ENCODE data around the gene CABP2.

The CABP2 gene

DNA sequence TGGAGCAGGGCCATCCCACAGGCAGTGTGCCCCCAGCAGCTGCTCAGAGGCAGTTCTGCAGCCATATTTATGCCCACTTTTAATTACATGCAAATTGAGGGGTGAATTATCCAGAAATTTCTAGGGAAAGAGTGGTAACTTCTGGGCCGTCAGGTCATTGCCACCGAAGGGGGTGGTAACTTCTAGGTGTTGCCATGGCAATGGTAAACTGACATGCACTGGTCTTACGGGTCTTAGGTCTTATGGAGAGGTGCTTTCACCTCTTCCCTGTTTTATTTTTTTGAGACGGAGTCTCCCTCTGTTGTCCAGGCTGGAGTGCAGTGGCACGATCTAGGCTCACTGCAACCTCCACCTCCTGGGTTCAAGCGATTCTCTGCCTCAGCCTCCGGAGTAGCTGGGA, 50.4 kb downstream of the CABP2 start:
- TF ChIP-seq SNAI2 (CRISPR knock-in tag; IDR thresholded peaks at IDR 0.05) (no peak), ZNF8 (CRISPR knock-in tag; IDR thresholded peaks at IDR 0.05) (no peak), ZNF565 (CRISPR knock-in tag; conservative IDR thresholded peaks at IDR 0.05; ENCODE audit: low read depth) (no peak)
- no peak for ATAC-seq

DNA sequence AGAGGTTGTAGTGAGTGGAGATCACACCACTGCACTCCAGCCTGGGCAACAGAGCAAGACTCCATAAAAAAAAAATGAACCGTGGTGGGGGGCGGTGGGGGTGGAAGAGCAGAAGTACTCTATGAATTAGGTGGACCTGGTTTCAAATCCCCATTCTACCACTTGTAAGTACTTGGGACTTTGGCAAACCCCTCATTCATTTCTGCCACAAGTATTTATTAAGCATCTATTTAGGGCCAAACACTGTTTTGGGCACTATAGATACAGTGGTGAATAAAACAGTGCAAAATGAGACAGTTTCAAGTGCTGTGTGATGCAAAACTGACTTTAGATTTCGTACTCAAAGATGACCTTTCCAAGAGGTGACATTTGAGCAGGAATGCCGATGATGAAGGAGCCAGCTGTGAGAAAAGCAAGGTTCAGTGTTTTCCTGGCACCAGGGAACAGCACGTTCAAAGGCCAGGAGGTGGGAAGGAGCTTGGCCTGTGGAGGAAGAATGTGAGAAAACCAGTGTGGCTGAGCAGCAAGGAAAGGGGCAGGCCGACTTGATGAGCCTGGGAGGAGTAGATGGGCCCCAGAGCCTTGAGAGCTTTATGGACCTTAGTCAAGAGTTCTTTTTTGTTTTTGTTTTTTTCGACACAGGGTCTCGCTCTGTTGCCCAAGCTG, 52.8 kb downstream of the CABP2 start:
- no peak for ATAC-seq
- TF ChIP-seq ZNF565 (CRISPR knock-in tag; conservative IDR thresholded peaks at IDR 0.05; ENCODE audit: low read depth) (no peak), BACH2 (CRISPR knock-in tag; IDR thresholded peaks at IDR 0.05; ENCODE audit: borderline replicate concordance) (no peak), GLIS3 (CRISPR knock-in tag; IDR thresholded peaks at IDR 0.05) (no peak), ZNF8 (CRISPR knock-in tag; IDR thresholded peaks at IDR 0.05) (no peak), PPARA (CRISPR knock-in tag; IDR thresholded peaks at IDR 0.05; ENCODE audit: borderline replicate concordance) (no peak), CSDC2 (CRISPR knock-in tag; IDR thresholded peaks at IDR 0.05) (no peak), ESRRG (CRISPR knock-in tag; IDR thresholded peaks at IDR 0.05) (no peak), SNAI2 (CRISPR knock-in tag; IDR thresholded peaks at IDR 0.05) (no peak), RARB (CRISPR knock-in tag; IDR thresholded peaks at IDR 0.05) (no peak), ZC3H10 (CRISPR knock-in tag; IDR thresholded peaks at IDR 0.05) (no peak), ARNTL (CRISPR knock-in tag; IDR thresholded peaks at IDR 0.05; ENCODE audit: borderline replicate concordance, low read depth) (no peak), ZFP3 (CRISPR knock-in tag; IDR thresholded peaks at IDR 0.05) (no peak), TOX (CRISPR knock-in tag; IDR thresholded peaks at IDR 0.05; ENCODE audit: borderline replicate concordance) (no peak), CSRNP3 (CRISPR knock-in tag; IDR thresholded peaks at IDR 0.05) (no peak), TSHZ2 (CRISPR knock-in tag; IDR thresholded peaks at IDR 0.05) (no peak), TCF4 (CRISPR knock-in tag; IDR thresholded peaks at IDR 0.05; ENCODE audit: borderline replicate concordance) (no peak), ISL1 (CRISPR knock-in tag; IDR thresholded peaks at IDR 0.05) (no peak)
- TF ChIP-seq, protein P1, sequence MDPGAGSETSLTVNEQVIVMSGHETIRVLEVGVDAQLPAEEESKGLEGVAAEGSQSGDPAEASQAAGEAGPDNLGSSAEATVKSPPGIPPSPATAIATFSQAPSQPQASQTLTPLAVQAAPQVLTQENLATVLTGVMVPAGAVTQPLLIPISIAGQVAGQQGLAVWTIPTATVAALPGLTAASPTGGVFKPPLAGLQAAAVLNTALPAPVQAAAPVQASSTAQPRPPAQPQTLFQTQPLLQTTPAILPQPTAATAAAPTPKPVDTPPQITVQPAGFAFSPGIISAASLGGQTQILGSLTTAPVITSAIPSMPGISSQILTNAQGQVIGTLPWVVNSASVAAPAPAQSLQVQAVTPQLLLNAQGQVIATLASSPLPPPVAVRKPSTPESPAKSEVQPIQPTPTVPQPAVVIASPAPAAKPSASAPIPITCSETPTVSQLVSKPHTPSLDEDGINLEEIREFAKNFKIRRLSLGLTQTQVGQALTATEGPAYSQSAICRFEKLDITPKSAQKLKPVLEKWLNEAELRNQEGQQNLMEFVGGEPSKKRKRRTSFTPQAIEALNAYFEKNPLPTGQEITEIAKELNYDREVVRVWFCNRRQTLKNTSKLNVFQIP (CRISPR knock-in tag; IDR thresholded peaks at IDR 0.05; ENCODE audit: borderline replicate concordance, low read depth): no peak
- TF ChIP-seq, protein P2, sequence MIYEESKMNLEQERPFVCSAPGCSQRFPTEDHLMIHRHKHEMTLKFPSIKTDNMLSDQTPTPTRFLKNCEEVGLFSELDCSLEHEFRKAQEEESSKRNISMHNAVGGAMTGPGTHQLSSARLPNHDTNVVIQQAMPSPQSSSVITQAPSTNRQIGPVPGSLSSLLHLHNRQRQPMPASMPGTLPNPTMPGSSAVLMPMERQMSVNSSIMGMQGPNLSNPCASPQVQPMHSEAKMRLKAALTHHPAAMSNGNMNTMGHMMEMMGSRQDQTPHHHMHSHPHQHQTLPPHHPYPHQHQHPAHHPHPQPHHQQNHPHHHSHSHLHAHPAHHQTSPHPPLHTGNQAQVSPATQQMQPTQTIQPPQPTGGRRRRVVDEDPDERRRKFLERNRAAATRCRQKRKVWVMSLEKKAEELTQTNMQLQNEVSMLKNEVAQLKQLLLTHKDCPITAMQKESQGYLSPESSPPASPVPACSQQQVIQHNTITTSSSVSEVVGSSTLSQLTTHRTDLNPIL (CRISPR knock-in tag; IDR thresholded peaks at IDR 0.05; ENCODE audit: low read depth): no peak
- TF ChIP-seq, protein P3, sequence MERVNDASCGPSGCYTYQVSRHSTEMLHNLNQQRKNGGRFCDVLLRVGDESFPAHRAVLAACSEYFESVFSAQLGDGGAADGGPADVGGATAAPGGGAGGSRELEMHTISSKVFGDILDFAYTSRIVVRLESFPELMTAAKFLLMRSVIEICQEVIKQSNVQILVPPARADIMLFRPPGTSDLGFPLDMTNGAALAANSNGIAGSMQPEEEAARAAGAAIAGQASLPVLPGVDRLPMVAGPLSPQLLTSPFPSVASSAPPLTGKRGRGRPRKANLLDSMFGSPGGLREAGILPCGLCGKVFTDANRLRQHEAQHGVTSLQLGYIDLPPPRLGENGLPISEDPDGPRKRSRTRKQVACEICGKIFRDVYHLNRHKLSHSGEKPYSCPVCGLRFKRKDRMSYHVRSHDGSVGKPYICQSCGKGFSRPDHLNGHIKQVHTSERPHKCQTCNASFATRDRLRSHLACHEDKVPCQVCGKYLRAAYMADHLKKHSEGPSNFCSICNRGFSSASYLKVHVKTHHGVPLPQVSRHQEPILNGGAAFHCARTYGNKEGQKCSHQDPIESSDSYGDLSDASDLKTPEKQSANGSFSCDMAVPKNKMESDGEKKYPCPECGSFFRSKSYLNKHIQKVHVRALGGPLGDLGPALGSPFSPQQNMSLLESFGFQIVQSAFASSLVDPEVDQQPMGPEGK (CRISPR knock-in tag; IDR thresholded peaks at IDR 0.05; ENCODE audit: borderline replicate concordance): no peak

DNA sequence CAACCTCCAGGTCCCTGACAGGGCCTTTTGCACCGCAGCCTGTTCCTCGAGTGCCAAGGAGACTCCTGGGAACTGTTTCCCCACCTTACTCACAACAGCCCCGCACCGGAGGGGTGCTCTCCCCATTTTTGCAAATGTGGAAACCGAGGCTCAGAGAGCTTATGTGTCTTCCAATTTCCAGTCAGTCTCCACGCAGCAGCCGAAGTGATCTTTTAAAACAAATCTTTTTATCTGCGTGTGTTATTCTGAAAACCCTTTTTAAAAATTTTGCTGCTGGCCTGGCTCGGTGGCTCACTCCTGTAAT, 53.8 kb downstream of the CABP2 start:
- ATAC-seq: no peak
- TF ChIP-seq ARNTL (CRISPR knock-in tag; IDR thresholded peaks at IDR 0.05; ENCODE audit: borderline replicate concordance, low read depth) (no peak), ESRRG (CRISPR knock-in tag; IDR thresholded peaks at IDR 0.05) (0 out of 2 replicates have a peak, but pooled peaks have one; percentile 18), OSR1 (CRISPR knock-in tag; IDR thresholded peaks at IDR 0.05) (no peak)
